Aorta (tissue), 5 donors: ENCODE data around the gene PTPRO. TPM values are rescaled to one million over a fixed set of nuclear protein-coding genes. Genes with fewer than 3 reads are reported as not detected.
"Not testable (repeated sequence)": the region's sequence is repeated elsewhere in the genome, so short reads cannot be mapped to it uniquely, and the experiment has no call there.

Experiments
- ATAC-seq: fragments of 200-7000 bp; cut with Tn5 transposase; one replicate; pipeline ENCODE4 v1.9.1; 2022; ENCODE audit warnings: moderate library complexity; ENCODE audit not compliant: low FRiP score
- DNase-seq, 2 donors: peaks; one replicate each; pipeline ENCODE4 v3.0.0-alpha.2; 2020
- H3K27ac ChIP-seq, 2 donors: one replicate each; pipeline ENCODE4 v1.5.1; 2013; ENCODE audit warnings: low read length in 2 of 2, mild to moderate bottlenecking in 2 of 2, moderate library complexity in 2 of 2, control low read depth in 1 of 2, inconsistent platforms in 1 of 2, low read depth in 1 of 2
- H3K27me3 ChIP-seq, 2 donors: one replicate each; pipeline ENCODE4 v1.6.1; 2013; ENCODE audit warnings: control low read depth in 1 of 2, low read length in 1 of 2, mild to moderate bottlenecking in 1 of 2, moderate library complexity in 1 of 2; ENCODE audit not compliant: insufficient read depth in 2 of 2, control insufficient read depth in 1 of 2
- H3K36me3 ChIP-seq, 2 donors: one replicate each; pipeline ENCODE4 v1.6.1; 2013; ENCODE audit warnings: control low read depth in 1 of 2, low read length in 1 of 2, mild to moderate bottlenecking in 1 of 2; ENCODE audit not compliant: insufficient read depth in 2 of 2, control insufficient read depth in 1 of 2
- H3K4me1 ChIP-seq, 2 donors: one replicate each; pipeline ENCODE4 v1.6.1; 2013; ENCODE audit warnings: low read length in 2 of 2, control low read depth in 1 of 2, mild to moderate bottlenecking in 1 of 2, moderate library complexity in 1 of 2; ENCODE audit not compliant: insufficient read depth in 2 of 2, control insufficient read depth in 1 of 2
- H3K4me3 ChIP-seq, 2 donors: one replicate each; pipeline ENCODE4 v1.5.1; 2013; ENCODE audit warnings: low read length in 2 of 2, control low read depth in 1 of 2, mild to moderate bottlenecking in 1 of 2
- H3K9me3 ChIP-seq: one replicate; pipeline ENCODE4 v1.6.1; 2013; ENCODE audit warnings: mild to moderate bottlenecking, low read length; ENCODE audit not compliant: control insufficient read depth
- WGBS, 2 donors: extraction: QIAGEN DNeasy Blood & Tissue Kit; methylation state at CpG; one replicate each; pipeline ENCODE4 v1.1.7; 2013; 5-methylcytosine and 5-hydroxymethylcytosine counted together
- intact Hi-C, 2 donors: fragments of 100-400 bp; cut with DNase I; formaldehyde crosslinking; loops; one replicate each; pipeline versions ENCODE4 v1.14.2 to v1.15.0; 2022
- polyA plus RNA-seq, 2 donors: library from polyadenylated mRNA; stranded (reverse); fragments of 200-250 nt; gene quantifications; one replicate each; pipeline ENCODE4 v1.2.3, GENCODE V29; 2013
- total RNA-seq, 2 donors: library from RNA; stranded (reverse); fragmentation: NEBNext Ultra II Directional; extraction: Animal tissue kit (Norgen Biotek cat#: 25700); gene quantifications; one replicate each; pipeline ENCODE4 v1.2.1, GENCODE V29; 2021
- donor health status: healthy with polysubstance abuse.
- donor health status: Bipolar disorder and iron deficiency.
- donor health status: DM: no; HTN: no; CAD: no.
- donor health status: DM: no; HTN: no; CAD: no.
- donor health status: DM: yes; HTN: yes; CAD: no.

Gene PTPRO
- total and polyA plus RNA-seq, 4 donors: 5.4 to 16.1 (median 9.9) TPM

DNA sequence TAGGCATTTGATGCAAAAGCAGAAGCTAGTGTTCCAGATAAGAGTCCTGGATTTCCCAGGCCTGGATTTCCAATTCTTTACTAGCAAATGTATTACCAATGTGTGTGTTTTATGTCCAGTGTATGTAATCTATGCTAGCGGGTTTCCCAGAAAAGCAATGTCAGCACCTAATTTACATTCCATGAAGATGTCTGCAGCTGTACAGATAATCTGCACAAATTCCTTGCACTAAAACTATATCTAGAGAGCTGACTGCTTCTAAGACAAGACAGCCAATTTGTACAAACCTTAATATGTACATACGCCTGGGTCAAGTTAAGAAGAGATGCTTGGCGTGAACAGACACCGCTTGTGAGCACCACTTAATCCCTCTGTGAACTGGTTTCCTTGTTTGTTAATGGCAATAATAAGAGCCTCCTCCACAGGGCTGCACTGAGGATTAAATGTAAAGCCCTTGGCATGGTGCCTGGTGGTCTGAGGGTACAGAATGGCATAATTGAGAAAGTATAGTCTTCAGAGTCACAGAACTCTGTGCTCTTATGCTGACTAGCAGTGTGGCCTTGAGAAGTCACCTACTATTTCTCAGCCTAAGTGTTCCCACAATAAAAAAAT, 281.3 kb downstream of the PTPRO start:
- intact Hi-C loops: loop anchor here in 1 of 2 donors (5.0 kb wide), 1 partner anchor 184 kb away; the partner anchor contains the start of gene EPS8
- H3K9me3 ChIP-seq: no peaks in the 10 kb centered on the region

DNA sequence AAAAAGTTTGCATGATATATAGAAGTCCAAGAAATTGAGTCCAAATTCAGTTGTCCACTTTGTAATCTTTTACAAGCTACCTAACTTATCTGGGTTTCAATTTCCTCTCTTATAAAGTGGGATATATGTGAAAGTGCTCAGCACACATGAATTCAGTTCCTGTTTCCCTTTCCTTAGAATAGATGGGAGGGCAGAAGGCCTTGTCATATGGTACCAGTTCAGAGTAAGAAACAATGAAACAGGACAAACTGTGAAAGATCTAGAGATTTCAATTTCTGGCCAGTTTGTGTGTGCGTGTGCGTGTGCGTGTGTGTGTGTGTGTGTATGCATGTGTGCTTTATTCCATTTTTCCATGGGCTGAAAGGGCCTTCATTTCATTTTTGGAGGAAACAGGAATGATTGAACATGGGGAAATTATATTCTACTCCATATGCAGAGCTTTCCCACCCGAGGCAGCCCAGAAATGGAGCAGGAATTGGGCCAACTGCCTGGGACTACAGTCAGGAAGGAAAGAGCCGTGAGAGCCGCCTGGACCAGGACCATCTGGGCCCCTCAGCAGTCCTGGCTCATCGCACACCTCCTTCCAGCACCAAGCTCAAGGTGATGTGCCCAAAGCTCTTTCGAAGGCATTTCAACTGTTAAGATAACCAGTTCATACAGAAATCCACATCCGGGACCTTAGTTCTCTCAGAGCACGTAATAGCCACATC, 283.7 kb downstream of the PTPRO start:
- 89% methylated on average over 10 of the region's 10 CpGs for whole genome bisulfite sequencing, 2 donors
- no peaks in the 10 kb centered on the region for H3K9me3 ChIP-seq
- H3K27me3 ChIP-seq: no peaks in the 10 kb centered on the region
- H3K27ac ChIP-seq: no peak overlapping the region
- no peak overlapping the region for H3K4me3 ChIP-seq
- peak in 1 of 2 donors; percentile 33 for DNase-seq
- intact Hi-C loops: no loop called here
- no peak for ATAC-seq
- no peaks in the 10 kb centered on the region for H3K36me3 ChIP-seq
- peaks cover 0 to 1% of the 10 kb centered on the region in 2 donors for H3K4me1 ChIP-seq

More for the DNA sequence above, 281.3 kb downstream of the PTPRO start:
- H3K27ac ChIP-seq: no peak overlapping the region
- WGBS, 2 donors: 96 to 97% methylated on average over 4 of the region's 4 CpGs
- H3K36me3 ChIP-seq: no peaks in the 10 kb centered on the region
- DNase-seq (no peak), ATAC-seq (no peak)
- no peak overlapping the region for H3K4me3 ChIP-seq
- H3K27me3 ChIP-seq: no peaks in the 10 kb centered on the region
- H3K4me1 ChIP-seq: peaks cover 0 to 3% of the 10 kb centered on the region in 2 donors

- H3K9me3 ChIP-seq: no peaks in the 10 kb centered on the region
- intact Hi-C loops: no loop called here
- no peak overlapping the region for H3K4me3 ChIP-seq
- ATAC-seq (no peak), DNase-seq (no peak)
- H3K27ac ChIP-seq: no peak overlapping the region
- 81 to 82% methylated on average over 1 of the region's 1 CpG for WGBS, 2 donors
- no peaks in the 10 kb centered on the region for H3K36me3 ChIP-seq
- H3K4me1 ChIP-seq: peaks cover 0 to 1% of the 10 kb centered on the region in 2 donors
- no peaks in the 10 kb centered on the region for H3K27me3 ChIP-seq
Observed at GRCh38 chr12:15608406-15608805, 286.1 kb downstream of the PTPRO start.

GRCh38 chr12:15608941-15609340, 286.6 kb downstream of the PTPRO start:
- Histone ChIP-seq H3K27me3 (no peaks in the 10 kb centered on the region), H3K36me3 (no peaks in the 10 kb centered on the region), H3K27ac (no peak overlapping the region), H3K4me1 (peaks cover 0 to 1% of the 10 kb centered on the region in 2 donors), H3K9me3 (no peaks in the 10 kb centered on the region), H3K4me3 (no peak overlapping the region)
- no peak for ATAC-seq
- intact Hi-C loops: no loop called here
- no peak for DNase-seq
- 53 to 75% methylated on average over 1 of the region's 1 CpG for WGBS, 2 donors

- intact Hi-C loops: no loop called here
- Histone ChIP-seq H3K27me3 (no peaks in the 10 kb centered on the region), H3K4me1 (peaks cover 0 to 1% of the 10 kb centered on the region in 2 donors), H3K36me3 (no peaks in the 10 kb centered on the region), H3K9me3 (no peaks in the 10 kb centered on the region), H3K27ac (no peak overlapping the region), H3K4me3 (no peak overlapping the region)
- DNase-seq (no peak), ATAC-seq (no peak)
- WGBS, 2 donors: 5 to 7% methylated on average over 1 of the region's 1 CpG
Observed at GRCh38 chr12:15613981-15614380, 291.7 kb downstream of the PTPRO start.

- DNase-seq, H3K36me3 ChIP-seq, H3K27ac ChIP-seq, intact Hi-C loops, H3K9me3 ChIP-seq, H3K4me1 ChIP-seq, H3K27me3 ChIP-seq, H3K4me3 ChIP-seq, ATAC-seq: not testable (repeated sequence)
- 94 to 95% methylated on average over 8 of the region's 8 CpGs for WGBS, 2 donors
Observed at GRCh38 chr12:15616495-15616894, 294.2 kb downstream of the PTPRO start.

DNA sequence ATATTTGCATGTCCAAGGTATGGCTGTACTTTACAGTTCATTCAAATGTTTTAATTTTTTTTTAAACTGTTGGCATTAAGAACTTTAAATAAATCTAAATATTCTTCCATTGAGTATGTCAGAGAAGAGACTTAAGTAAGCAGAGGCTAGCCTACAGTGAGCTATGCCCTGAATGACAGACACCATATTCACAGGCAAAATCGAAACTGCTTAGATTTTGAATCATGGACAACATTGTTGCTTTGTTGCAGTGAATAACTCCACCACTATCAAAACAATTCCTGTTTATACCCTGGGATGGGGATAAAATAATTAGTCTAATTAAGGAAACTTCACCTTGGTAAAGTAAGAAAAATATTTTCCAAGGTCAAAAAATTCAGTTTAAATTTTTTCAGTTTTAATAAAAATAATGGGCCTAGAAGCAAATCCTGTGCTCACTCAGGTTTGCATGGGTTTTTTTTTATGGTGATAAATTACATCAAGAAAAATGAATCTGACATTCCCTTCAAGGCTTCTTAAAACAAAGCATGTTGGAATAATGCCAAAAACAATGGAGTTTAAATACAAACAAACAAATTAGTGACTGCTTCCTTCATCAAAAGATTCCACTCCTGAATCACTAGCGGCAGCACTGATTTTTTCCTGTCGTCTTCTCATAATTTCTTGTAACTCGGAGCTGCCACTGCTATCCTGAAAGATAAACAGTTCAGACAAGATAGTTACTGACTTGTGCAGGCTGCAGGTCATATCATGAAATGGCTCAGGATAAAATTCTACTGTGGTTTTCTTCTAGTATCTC, 298.6 kb downstream of the PTPRO start:
- Histone ChIP-seq H3K4me1 (peaks cover 0 to 7% of the 10 kb centered on the region in 2 donors), H3K9me3 (no peaks in the 10 kb centered on the region), H3K27me3 (no peaks in the 10 kb centered on the region), H3K4me3 (no peak overlapping the region), H3K27ac (no peak overlapping the region), H3K36me3 (peaks cover 2% of the 10 kb centered on the region in 2 donors)
- DNase-seq (no peak), ATAC-seq (no peak)
- 70 to 77% methylated on average over 4 of the region's 4 CpGs for WGBS, 2 donors
- intact Hi-C loops: loop anchor here in 1 of 2 donors (10.0 kb wide), 1 partner anchor 164 kb away; the partner anchor contains the start of gene EPS8

- Histone ChIP-seq H3K4me3 (no peak overlapping the region), H3K36me3 (peaks cover 2% of the 10 kb centered on the region in 2 donors), H3K27ac (no peak overlapping the region), H3K9me3 (no peaks in the 10 kb centered on the region), H3K27me3 (no peaks in the 10 kb centered on the region), H3K4me1 (peaks cover 2 to 15% of the 10 kb centered on the region in 2 donors)
- WGBS, 2 donors: 97 to 98% methylated on average over 2 of the region's 2 CpGs
- intact Hi-C loops: loop anchor here in 1 of 2 donors (10.0 kb wide), 1 partner anchor 160 kb away; the partner anchor contains the start of gene EPS8
- no peak for DNase-seq
- no peak for ATAC-seq
Observed at GRCh38 chr12:15625075-15625474, 302.8 kb downstream of the PTPRO start.
